Pulmonary artery endothelial cell (primary cell): ENCODE measurements around the gene NAPEPLD. TPM values are rescaled to one million over a fixed set of nuclear protein-coding genes. Genes with fewer than 3 reads are reported as not detected.
"Not testable (repeated sequence)": the region's sequence is repeated elsewhere in the genome, so short reads cannot be mapped to it uniquely, and the experiment has no call there.

Experiments used
- DNase-seq: peaks from one replicate; pipeline ENCODE4 v3.0.0-alpha.2; 2011; ENCODE audit warnings: low read depth, low spot score
- total RNA-seq: library from RNA; depleted of rRNA; stranded (reverse); fragments of >200 nt; gene quantifications from 2 replicates; pipeline ENCODE4 v1.2.3, GENCODE V29; 2014

The NAPEPLD gene
- 7.5 and 10.0 TPM in 2 replicates for total RNA-seq

DNA sequence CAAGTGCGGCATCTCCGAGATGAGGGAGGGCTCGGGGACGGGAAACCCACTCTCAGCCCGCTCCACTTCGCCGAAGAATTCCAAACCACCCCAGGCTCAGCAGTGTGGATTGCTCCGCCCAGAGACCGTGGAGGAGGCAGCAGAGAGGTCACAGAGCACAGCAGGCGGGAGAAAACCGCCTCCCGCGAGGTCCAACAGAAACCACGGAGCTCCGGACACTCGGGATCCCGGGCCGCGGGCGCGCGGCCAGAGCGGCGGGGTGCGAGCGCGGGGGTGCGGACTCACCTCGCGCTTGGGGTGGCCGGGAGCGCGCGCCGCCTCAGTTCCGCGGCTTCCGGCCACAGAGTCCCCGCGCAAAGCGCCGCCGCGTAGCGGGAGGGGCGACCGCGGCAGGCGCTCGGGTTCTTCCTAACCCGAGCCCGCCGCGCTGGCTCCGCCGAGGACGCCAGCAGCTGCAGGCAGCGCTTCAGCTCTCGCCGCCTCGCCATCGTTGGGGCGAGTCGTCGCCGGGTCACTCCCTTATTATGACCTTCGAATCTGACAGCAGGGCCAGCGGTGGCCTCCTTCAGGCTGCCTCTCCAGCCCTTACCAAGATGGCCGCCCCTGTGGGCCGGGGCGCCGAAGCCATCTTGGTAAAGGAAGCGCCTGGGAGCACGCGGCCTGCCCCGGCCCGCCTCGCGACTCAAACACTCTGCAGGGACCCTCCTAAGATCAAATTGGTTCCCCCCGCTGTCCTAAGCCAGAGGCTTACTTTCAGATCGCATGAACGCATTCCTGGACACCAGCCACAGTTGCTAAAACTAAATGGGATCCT, at the start of gene NAPEPLD:
Gene NAPEPLD, minus strand, starts transcription at position 106 of the 814 bp plus-strand sequence. CDS start 20,323 bp downstream, outside the sequence.
- DNase-seq, result peak; percentile 60

DNA sequence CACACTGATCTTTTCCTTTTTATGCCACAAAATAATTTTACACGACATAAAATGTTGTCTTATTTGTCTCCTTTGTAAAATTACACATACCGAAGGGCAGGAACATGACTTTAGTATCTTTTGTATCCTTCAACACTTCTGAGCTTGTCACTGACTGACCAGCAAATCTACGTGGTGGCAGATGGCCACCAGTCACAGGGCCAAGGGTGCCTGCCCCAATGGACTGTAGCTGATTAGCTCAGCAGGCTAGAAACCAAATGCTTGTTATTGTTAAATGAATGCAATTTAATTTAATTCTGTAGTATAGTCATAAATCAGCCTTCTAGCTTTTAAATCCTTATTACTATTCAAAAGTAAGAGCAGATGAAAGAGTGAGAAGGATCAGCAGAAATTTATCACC, 49.2 kb upstream of the NAPEPLD start:
- DNase-seq, result not testable (repeated sequence)

GRCh38 chr7:103195364-103195763, 46.5 kb upstream of the NAPEPLD start:
- not testable (repeated sequence) for DNase-seq

GRCh38 chr7:103172415-103173146, 23.7 kb upstream of the NAPEPLD start:
- not testable (repeated sequence) for DNase-seq

DNA sequence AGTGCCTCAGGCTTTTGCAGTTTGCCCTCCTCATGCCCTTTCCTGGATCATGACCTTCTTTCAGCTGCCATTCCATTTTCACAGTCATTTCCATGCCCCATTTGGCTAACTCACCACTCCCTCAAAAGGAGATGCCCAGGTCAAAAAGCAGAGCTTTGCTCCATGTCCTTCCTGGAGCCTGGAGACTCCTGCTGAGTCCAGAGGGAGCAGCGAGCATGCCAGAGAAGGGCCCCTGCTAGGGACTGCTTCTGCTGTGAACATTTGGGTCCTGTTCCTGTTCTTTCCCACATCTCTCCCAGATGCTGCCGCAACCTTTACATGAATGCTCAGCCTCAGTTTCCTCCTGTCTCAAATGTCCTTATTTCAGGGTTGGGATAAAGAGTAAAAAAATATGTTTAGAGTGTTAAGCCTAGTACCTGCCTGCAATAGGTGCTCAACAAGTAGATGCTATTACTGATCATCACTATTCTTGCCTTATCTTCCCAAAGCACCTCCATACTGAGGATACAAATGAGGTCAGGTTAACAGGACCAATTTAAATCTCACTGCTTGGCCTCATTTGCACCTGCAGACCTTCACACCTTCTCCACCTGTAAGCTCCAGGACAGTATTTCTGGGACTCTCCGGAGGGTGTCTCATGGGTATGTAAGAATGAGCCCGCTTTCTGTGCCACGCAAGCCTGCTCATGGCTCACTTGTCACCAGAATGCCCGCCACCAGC, 23.0 kb upstream of the NAPEPLD start:
- DNase-seq, result not testable (repeated sequence)

GRCh38 chr7:103166921-103167544, 18.1 kb upstream of the NAPEPLD start:
- DNase-seq, result not testable (repeated sequence)

GRCh38 chr7:103163087-103163825, 14.4 kb upstream of the NAPEPLD start:
- DNase-seq, result not testable (repeated sequence)

GRCh38 chr7:103162641-103163040, 13.7 kb upstream of the NAPEPLD start:
- not testable (repeated sequence) for DNase-seq

GRCh38 chr7:103161998-103162616, 13.2 kb upstream of the NAPEPLD start:
- DNase-seq, result not testable (repeated sequence)

GRCh38 chr7:103159072-103159471, 10.2 kb upstream of the NAPEPLD start:
- not testable (repeated sequence) for DNase-seq

- not testable (repeated sequence) for DNase-seq
Observed at GRCh38 chr7:103155331-103156024, 6.6 kb upstream of the NAPEPLD start.

GRCh38 chr7:103154042-103154441, 5.1 kb upstream of the NAPEPLD start:
- no peak for DNase-seq

- not testable (repeated sequence) for DNase-seq
Observed at GRCh38 chr7:103152744-103153617, 4.1 kb upstream of the NAPEPLD start.

- not testable (repeated sequence) for DNase-seq
Observed at GRCh38 chr7:103151993-103152676, 3.2 kb upstream of the NAPEPLD start.

DNA sequence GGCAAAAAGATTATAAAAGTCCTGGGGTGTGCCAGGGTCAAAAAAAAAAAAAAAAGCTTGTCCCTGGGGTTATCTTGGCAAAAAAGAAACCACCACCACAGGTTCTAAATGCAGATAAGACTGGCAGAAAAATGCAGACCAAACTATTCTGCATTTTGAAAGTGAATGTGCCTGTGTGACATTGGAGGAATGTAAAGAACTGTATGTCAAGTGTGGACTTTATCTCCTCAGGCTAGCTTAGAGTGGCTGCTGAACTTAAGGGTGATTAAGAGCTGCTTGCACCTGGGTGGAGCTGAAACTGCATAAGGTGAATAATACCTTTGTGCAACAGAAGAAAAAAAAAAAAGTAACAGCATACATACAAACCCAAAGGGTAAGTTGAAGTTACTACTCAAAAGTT, 1.3 kb upstream of the NAPEPLD start:
- no peak for DNase-seq

GRCh38 chr7:103149808-103150180, 895 bp upstream of the NAPEPLD start:
- DNase-seq, result no peak

DNA sequence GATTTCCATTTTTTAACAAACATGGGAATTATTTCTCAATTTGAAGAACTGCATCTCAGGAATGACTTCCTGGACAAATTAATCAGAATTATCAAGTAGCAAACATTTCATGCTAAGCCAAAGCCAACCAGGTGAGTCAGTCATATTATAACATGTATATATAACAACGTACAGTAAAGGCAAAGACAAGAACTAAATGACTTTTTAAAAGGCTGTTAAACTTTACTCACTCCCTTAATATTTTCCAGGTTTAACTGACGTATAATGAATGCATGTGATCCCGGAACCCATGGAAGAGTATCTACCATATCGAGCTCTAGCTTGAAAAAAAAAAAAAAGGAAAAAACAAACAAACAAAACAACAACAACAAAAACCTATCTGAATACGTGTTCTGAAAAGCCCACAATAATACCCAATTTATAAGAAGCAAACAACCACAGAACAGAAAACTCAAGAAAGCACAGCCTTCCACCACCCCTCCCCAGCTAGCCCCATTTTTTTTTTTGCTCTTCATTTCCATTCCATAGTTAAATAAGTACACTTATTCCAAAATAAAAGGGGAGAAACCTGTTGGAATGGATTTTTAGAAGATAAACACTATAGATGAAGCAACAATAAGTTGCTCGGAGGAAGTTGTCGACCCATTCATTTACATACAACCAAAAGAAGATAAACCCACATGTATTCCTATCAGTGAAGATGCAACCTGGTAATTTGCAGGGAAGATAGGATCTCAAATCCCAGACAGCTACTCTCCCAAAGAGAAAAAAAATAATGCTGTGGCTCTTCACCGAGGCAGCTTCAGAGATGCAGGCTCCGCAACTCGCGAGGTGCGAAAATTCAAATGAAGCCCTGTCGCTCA, 537 bp downstream of the NAPEPLD start:
- no peak for DNase-seq
